HepG2 (cell line): ENCODE measurements around the gene IGFN1. TPM values are rescaled to one million over a fixed set of nuclear protein-coding genes. Genes with fewer than 3 reads are reported as not detected.

ENCODE experiments used
- DPF2 ChIP-seq: sonication (generic); formaldehyde crosslinking; IDR thresholded peaks from 2 replicates; pipeline ENCODE4 v1.4.0; 2020; ENCODE audit warnings: mild to moderate bottlenecking, low read depth, missing genetic modification reagents, borderline replicate concordance
- EP300 ChIP-seq, 3 experiments: sonication (generic) in 1 of 3; formaldehyde crosslinking in 1 of 3; IDR thresholded peaks; 2 replicates each; pipeline versions ENCODE4 v1.5.1 to v1.6.1; 2011 to 2020; ENCODE audit warnings: low read depth in 2 of 3, low read length in 2 of 3, borderline replicate concordance in 1 of 3, improper control_type of control experiment in 1 of 3, mild to moderate bottlenecking in 1 of 3, missing genetic modification reagents in 1 of 3, moderate library complexity in 1 of 3
- FOXA1 ChIP-seq, 2 experiments: fragments of 450-650 bp in 1 of 2; sonication (generic) in 1 of 2; formaldehyde crosslinking in 1 of 2; IDR thresholded peaks; 2 replicates each; pipeline versions ENCODE4 v1.4.0 to v1.6.1; 2016 to 2020; ENCODE audit warnings: missing genetic modification reagents in 1 of 2
- HNRNPH1 ChIP-seq: fragments of 200-400 bp; formaldehyde crosslinking; optimal IDR thresholded peaks from 2 replicates; pipeline ENCODE3; 2017; ENCODE audit warnings: mild to moderate bottlenecking, low read depth, low read length
- MYC ChIP-seq: sonication (generic); formaldehyde crosslinking; IDR thresholded peaks from 2 replicates; pipeline ENCODE4 v1.9.0; 2021; ENCODE audit warnings: missing genetic modification reagents, borderline replicate concordance
- MYNN ChIP-seq: sonication (generic); formaldehyde crosslinking; IDR thresholded peaks from 2 replicates; pipeline ENCODE4 v1.4.0; 2020; ENCODE audit warnings: mild to moderate bottlenecking, low read depth, missing genetic modification reagents
- NFAT5 ChIP-seq: sonication (generic); formaldehyde crosslinking; IDR thresholded peaks from 2 replicates; pipeline ENCODE4 v1.4.0; 2020; ENCODE audit warnings: missing genetic modification reagents
- REPIN1 ChIP-seq: sonication (generic); formaldehyde crosslinking; IDR thresholded peaks from 2 replicates; pipeline ENCODE4 v1.8.0; 2022; ENCODE audit warnings: missing genetic modification reagents, low read depth, mild to moderate bottlenecking, borderline replicate concordance
- TP53 ChIP-seq: sonication (generic); formaldehyde crosslinking; conservative IDR thresholded peaks from 2 replicates; pipeline ENCODE4 v1.4.0; 2020; ENCODE audit warnings: missing genetic modification reagents
- TRIM24 ChIP-seq: sonication (generic); formaldehyde crosslinking; IDR thresholded peaks from 2 replicates; pipeline ENCODE4 v1.8.0; 2022; ENCODE audit warnings: mild to moderate bottlenecking, missing genetic modification reagents
- ZFX ChIP-seq: sonication (generic); formaldehyde crosslinking; IDR thresholded peaks from 2 replicates; pipeline ENCODE4 v1.4.0; 2020; ENCODE audit warnings: mild to moderate bottlenecking, low read depth, missing genetic modification reagents, moderate library complexity
- ZNF225 ChIP-seq: sonication (generic); formaldehyde crosslinking; IDR thresholded peaks from 2 replicates; pipeline ENCODE4 v1.4.0; 2020; ENCODE audit warnings: mild to moderate bottlenecking, missing genetic modification reagents
- ZNF253 ChIP-seq: sonication (generic); formaldehyde crosslinking; IDR thresholded peaks from 2 replicates; pipeline ENCODE4 v1.8.0; 2022; ENCODE audit warnings: mild to moderate bottlenecking, missing genetic modification reagents, borderline replicate concordance
- ZNF280D ChIP-seq: sonication (generic); formaldehyde crosslinking; IDR thresholded peaks from 2 replicates; pipeline ENCODE4 v1.5.1; 2020; ENCODE audit warnings: mild to moderate bottlenecking, missing genetic modification reagents
- ZNF747 ChIP-seq: sonication (generic); formaldehyde crosslinking; IDR thresholded peaks from 2 replicates; pipeline ENCODE4 v1.8.1; 2023; ENCODE audit warnings: missing genetic modification reagents, mild to moderate bottlenecking, borderline replicate concordance
- ZNF784 ChIP-seq: sonication (generic); formaldehyde crosslinking; IDR thresholded peaks from 2 replicates; pipeline ENCODE4 v1.5.1; 2020; ENCODE audit warnings: missing genetic modification reagents, mild to moderate bottlenecking, borderline replicate concordance
- polyA plus RNA-seq, 8 experiments: library from polyadenylated mRNA; depleted of rRNA in 3 of 8; stranded (reverse) in 7 of 8; unstranded in 1 of 8; fragments of >200 nt; fragmentation: Illumina TruSeq in 4 of 8; extraction: Trizol in 4 of 8; gene quantifications; 2 replicates each; pipeline versions ENCODE4 v1.2.1 to v1.2.3, GENCODE V29; 2011 to 2016; ENCODE audit warnings: low read depth in 4 of 8, missing spikeins in 1 of 8, mixed read lengths in 1 of 8; ENCODE audit not compliant: insufficient read depth in 1 of 8
- total RNA-seq, 5 experiments: library from RNA; depleted of rRNA; stranded (reverse); fragments of >200 nt; fragmentation: Illumina TruSeq; extraction: Trizol; gene quantifications; 2 replicates each; pipeline ENCODE4 v1.2.3, GENCODE V29; 2016; ENCODE audit warnings: low read depth in 1 of 5

IGFN1 gene
- total and polyA plus RNA-seq, 2 of the 13 experiments (the other 11 are each of a cell fraction or from before 2014, with no cell fraction given) = 0.04 to 0.05 TPM

- TF ChIP-seq ZNF225 (CRISPR knock-in tag) (0 out of 2 replicates have a peak, but pooled peaks have one; percentile 25), NFAT5 (CRISPR knock-in tag) (0 out of 2 replicates have a peak, but pooled peaks have one; percentile 23), TP53 (CRISPR knock-in tag) (no peak), DPF2 (CRISPR knock-in tag) (no peak), ZNF784 (CRISPR knock-in tag) (no peak), ZNF747 (0 out of 2 replicates have a peak, but pooled peaks have one; percentile 48), ZFX (CRISPR knock-in tag) (peak; percentile 89), MYNN (CRISPR knock-in tag) (no peak), TRIM24 (no peak), ZNF280D (CRISPR knock-in tag) (no peak), ZNF253 (CRISPR knock-in tag) (no peak), MYC (CRISPR knock-in tag) (peak; percentile 65; the same call in 1 of the 2 replicates), REPIN1 (CRISPR knock-in tag) (no peak), FOXA1 (IDR thresholded peaks at IDR 0.05) (no peak), FOXA1 (CRISPR knock-in tag; IDR thresholded peaks at IDR 0.05) (no peak), EP300 (IDR thresholded peaks at IDR 0.05; ENCODE audit: low read depth in 2 of 2, low read length in 2 of 2) (no peak), EP300 (CRISPR knock-in tag; IDR thresholded peaks at IDR 0.05; ENCODE audit: borderline replicate concordance) (no peak), HNRNPH1 (no peak)
Observed at GRCh38 chr1:201153474-201154388, 36.9 kb upstream of the IGFN1 start (continued).
